GM12892 (cell line): ENCODE measurements around the gene LIMA1.
"Not testable (repeated sequence)": the region's sequence is repeated elsewhere in the genome, so short reads cannot be mapped to it uniquely, and the experiment has no call there.

ENCODE experiments used
- POLR2A ChIP-seq: IDR thresholded peaks from 2 replicates; pipeline ENCODE4 v1.6.1; 2011; ENCODE audit warnings: low read depth, low read length, control low read depth
- POLR2AphosphoS5 ChIP-seq: IDR thresholded peaks from 2 replicates; pipeline ENCODE4 v1.6.1; 2011; ENCODE audit warnings: low read depth, low read length, control low read depth

- TF ChIP-seq POLR2AphosphoS5, POLR2A: not testable (repeated sequence)
These were observed 64.3 kb downstream of the LIMA1 start for GRCh38 chr12:50219001-50219400.
